ENCODE measurements around the gene CUBN.

GRCh38 chr10:17001961-17002749 lies 127.5 kb downstream of the CUBN start:
- no peak for TF ChIP-seq EZH2 (IDR thresholded peaks at IDR 0.05)
- no peak for TF ChIP-seq FOXP2 (optimal IDR thresholded peaks at IDR 0.05; ENCODE audit: control extremely low read depth, extremely low read length, insufficient read depth)

Measured in SK-N-MC (cell line).